GM10266 (cell line): Measurements from ENCODE around the gene CDC14A.
"Not testable (repeated sequence)": the region's sequence is repeated elsewhere in the genome, so short reads cannot be mapped to it uniquely, and the experiment has no call there.

ENCODE experiments used
- DNase-seq: peaks from one replicate; pipeline ENCODE4 v3.0.0; 2012; ENCODE audit errors: extremely low spot score
- CTCF ChIP-seq: IDR thresholded peaks from 2 replicates; pipeline ENCODE4 v1.5.1; 2012; ENCODE audit warnings: mild to moderate bottlenecking, low read depth; ENCODE audit not compliant: control insufficient read depth, insufficient read depth; ENCODE audit errors: missing control alignments

Gene CDC14A

DNA sequence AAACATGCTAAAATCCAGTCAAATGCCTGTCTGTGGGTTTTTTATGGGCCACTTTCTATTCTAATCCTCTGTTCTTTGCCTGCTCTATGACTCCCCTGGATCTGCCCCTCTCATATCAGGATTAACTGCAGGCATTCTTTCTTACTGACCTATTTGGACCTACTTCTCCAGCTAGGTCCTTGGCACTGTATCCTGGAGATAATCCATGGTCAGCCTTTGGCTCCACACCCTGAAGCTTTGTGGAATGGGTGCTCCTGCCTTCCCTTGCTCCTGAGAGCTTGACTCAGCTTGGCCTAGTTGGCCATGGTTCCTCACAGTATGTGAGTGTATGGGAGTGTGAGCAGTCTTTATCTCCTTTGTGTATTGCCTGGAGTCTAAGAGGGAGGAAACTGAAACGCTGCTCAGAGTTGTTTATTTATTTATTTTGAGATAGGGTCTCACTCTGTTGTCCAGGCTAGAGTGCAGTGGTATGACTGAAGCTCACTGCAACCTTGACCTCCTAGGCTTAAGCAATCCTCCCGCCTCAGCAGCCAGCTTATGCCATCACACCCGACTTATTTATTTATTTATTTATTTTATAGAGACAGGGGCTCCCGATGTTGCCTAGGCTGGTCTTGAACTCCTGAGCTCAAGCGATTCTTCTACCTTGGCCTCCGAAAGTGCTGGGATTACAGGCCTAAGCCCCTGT lies 28.7 kb upstream of the CDC14A start:
- DNase-seq: no peak
- no peak for TF ChIP-seq CTCF

- TF ChIP-seq CTCF: no peak
- no peak for DNase-seq
Measured at GRCh38 chr1:100325415-100326324, 26.6 kb upstream of the CDC14A start.

DNA sequence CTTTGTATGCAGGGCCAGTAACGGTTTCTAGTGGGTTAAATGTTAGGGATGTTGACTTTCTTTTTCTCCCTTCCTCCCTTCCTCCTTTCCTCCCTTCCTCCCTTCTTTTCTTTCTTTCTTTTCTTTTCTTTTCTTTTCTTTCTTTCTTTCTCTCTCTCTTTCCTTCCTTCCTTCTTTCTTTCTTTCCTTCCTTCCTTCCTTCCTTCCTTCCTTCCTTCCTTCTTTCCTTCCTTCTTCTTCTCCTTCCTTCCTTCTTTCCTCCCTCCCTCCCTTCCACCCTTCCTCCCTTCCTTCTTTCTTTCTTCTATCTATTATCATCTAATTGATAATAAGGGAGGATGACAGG lies 26.0 kb upstream of the CDC14A start:
- DNase-seq: not testable (repeated sequence)

GRCh38 chr1:100328133-100328532 lies 24.2 kb upstream of the CDC14A start:
- DNase-seq: no peak
- TF ChIP-seq CTCF: no peak

GRCh38 chr1:100331146-100331545 lies 21.2 kb upstream of the CDC14A start:
- DNase-seq: not testable (repeated sequence)

DNA sequence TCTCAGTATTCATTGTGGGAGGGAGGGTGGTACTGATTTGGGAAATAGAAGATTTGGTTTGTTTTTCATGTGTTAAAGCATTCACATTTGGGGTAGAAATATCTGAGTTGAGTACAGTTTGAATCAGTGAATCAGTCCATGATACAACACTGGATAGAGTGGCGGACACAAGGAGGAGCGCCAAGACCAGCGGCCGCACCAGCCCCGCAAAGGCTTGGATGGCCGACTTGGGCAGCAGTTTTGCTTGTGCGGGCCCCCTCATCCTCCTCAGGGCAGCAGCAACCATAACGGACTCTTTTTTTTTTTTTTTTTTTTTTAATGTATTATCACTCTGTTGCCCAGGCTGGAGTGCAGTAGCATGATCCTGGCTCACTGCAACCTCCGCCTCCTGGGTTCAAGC lies 20.0 kb upstream of the CDC14A start:
- TF ChIP-seq CTCF: no peak
- no peak for DNase-seq

DNA sequence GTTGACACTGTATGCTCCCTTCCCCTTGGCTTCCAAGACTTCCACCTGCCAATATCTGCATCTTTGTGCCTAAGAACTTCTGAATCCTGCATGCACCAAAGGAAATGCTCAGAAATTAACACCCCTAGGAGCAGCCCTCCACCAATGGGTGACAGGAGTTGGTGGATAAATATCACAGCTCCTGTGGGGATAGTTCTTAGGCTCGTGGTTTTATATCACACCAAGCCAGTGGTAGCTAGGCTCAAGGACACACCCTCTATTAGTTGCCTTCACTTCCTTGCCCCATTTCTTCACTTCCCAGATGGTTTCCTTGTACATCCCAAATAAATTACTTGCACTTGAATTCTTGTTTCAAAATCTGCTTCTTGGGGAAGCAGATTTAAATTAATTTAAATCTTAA lies 16.9 kb upstream of the CDC14A start:
- no peak for DNase-seq
- TF ChIP-seq CTCF: no peak

GRCh38 chr1:100337878-100338277 lies 14.4 kb upstream of the CDC14A start:
- DNase-seq: not testable (repeated sequence)

GRCh38 chr1:100339735-100340134 lies 12.6 kb upstream of the CDC14A start:
- not testable (repeated sequence) for DNase-seq
